ENCODE results near the gene SNAP47. TPM values are rescaled to one million over a fixed set of nuclear protein-coding genes. Genes with fewer than 3 reads are reported as not detected.

SNAP47 gene
- polyA plus RNA-seq, 1 of the 3 experiments (the other 2 are of a cell fraction): 45.6 TPM

DNA sequence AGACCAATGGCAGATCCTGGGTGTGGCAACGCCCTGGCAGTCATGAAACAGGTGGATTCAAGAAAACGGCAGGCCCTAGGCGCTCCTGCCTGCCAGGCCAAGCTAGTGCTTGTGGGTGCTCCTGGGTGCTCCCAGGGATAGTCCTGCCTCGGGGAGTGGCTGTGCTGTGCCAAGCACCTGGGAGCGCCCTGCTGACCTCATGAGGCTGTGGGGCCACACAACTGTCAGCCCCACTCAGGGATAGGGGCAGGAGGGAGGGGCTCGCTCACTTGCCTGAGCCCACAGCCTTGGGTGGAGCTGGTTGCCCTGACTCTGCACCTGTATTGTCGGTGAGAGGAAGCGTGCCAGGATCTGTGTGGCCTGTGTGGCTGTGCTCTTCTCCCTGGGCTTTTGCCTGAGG lies 9.4 kb downstream of the SNAP47 start (continued):
- TF ChIP-seq GATA2 (CRISPR knock-in tag; IDR thresholded peaks at IDR 0.05) (no peak), GABPA (IDR thresholded peaks at IDR 0.05; ENCODE audit: low read depth) (no peak)

DNA sequence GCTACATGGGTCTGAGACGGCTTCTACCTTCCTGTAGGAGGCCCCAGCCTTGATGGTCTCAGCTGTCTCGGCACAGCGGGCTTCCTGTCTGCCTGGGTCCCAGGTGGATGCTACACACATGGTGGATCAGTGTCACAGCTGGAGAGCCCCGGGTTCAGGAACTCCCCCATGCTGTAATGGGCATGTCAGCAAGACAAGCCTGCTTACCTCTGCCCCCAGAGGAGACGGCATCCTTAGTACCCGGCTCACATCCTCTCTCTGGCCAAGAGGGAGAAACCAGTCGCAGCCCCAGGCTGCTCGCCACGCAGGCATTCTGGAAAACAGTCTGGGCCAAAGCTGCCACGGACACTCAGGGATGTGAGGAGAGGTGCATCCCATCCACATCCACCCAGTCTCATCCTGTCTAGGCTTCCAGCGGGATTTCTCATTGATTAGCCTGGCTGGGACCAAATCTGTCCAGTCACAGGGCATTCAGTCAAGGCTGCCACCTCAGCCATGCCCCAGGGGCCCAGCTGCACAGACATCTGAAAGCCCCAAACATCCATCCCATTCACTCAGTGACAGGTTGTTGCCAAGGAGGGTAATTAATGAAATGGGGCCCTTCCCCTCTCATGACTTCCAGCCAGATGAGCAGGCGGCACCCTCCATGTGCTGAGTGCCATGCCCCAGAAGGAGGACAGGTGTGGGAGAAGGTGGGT lies 10.5 kb downstream of the SNAP47 start:
- Histone ChIP-seq H3K4me1 (ENCODE audit: control insufficient read depth in 1 of 2, insufficient read depth in 2 of 2, low read depth in 1 of 2, low read length in 1 of 2) (no peaks in the 10 kb centered on the region; a peak in 1 of 4 replicates), H3K4me2 (no peak overlapping the region), H4K20me1 (ENCODE audit: insufficient read depth) (peaks cover 53% of the 10 kb centered on the region), H3K27me3 (ENCODE audit: insufficient read depth) (no peaks in the 10 kb centered on the region), H3K36me3 (replicated peaks in 1 of 2; ENCODE audit: control insufficient read depth in 1 of 2, insufficient read depth in 2 of 2, low read length in 1 of 2) (peaks cover 6 to 32% of the 10 kb centered on the region in 2 experiments), H3K9me2 (no peaks in the 10 kb centered on the region), H3K9me3 (no peaks in the 10 kb centered on the region), H2AFZ (ENCODE audit: low read depth) (no peak overlapping the region), H3F3A (replicated peaks; ENCODE audit: insufficient read depth) (no peaks in the 10 kb centered on the region), H3K79me2 (ENCODE audit: insufficient read depth) (peaks cover 44% of the 10 kb centered on the region), H3K4me3 (ENCODE audit: low read depth in 2 of 2, low read length in 1 of 2) (no peak overlapping the region), H3K9ac (no peak overlapping the region), H3K27ac (ENCODE audit: low read depth in 2 of 2, low read length in 1 of 2) (no peak overlapping the region)
- TF ChIP-seq NRF1 (IDR thresholded peaks at IDR 0.05; ENCODE audit: low read depth, low read length): no peak
- TF ChIP-seq GABPA (IDR thresholded peaks at IDR 0.05; ENCODE audit: low read depth): no peak
- no peak for TF ChIP-seq TEAD4 (IDR thresholded peaks at IDR 0.05; ENCODE audit: borderline replicate concordance, insufficient read depth)
- no peak for TF ChIP-seq SMC3 (IDR thresholded peaks at IDR 0.05; ENCODE audit: low read depth, low read length)
- no peak for TF ChIP-seq PBX3 (IDR thresholded peaks at IDR 0.05)
- no peak for TF ChIP-seq SIN3A (IDR thresholded peaks at IDR 0.05; ENCODE audit: borderline replicate concordance, low read depth, low read length)
- TF ChIP-seq, protein P1, sequence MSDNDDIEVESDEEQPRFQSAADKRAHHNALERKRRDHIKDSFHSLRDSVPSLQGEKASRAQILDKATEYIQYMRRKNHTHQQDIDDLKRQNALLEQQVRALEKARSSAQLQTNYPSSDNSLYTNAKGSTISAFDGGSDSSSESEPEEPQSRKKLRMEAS (IDR thresholded peaks at IDR 0.05; ENCODE audit: low read depth): no peak
- TF ChIP-seq GATA2 (CRISPR knock-in tag; IDR thresholded peaks at IDR 0.05): no peak
- TF ChIP-seq TAF1 (IDR thresholded peaks at IDR 0.05; ENCODE audit: borderline replicate concordance, low read depth, low read length): no peak
- TF ChIP-seq FOSL2 (IDR thresholded peaks at IDR 0.05; ENCODE audit: borderline replicate concordance, low read depth): no peak
- TF ChIP-seq RFX5 (IDR thresholded peaks at IDR 0.05; ENCODE audit: low read length): no peak
- no peak for TF ChIP-seq MEF2A (IDR thresholded peaks at IDR 0.05; ENCODE audit: borderline replicate concordance, low read depth)
- no peak for TF ChIP-seq RAD21 (IDR thresholded peaks at IDR 0.05; ENCODE audit: low read length)
- TF ChIP-seq IRF3 (IDR thresholded peaks at IDR 0.05; ENCODE audit: low read depth, low read length): no peak
- no peak for TF ChIP-seq CHD2 (IDR thresholded peaks at IDR 0.05; ENCODE audit: low read length, partially characterized antibody)
- no peak for TF ChIP-seq NFIC (IDR thresholded peaks at IDR 0.05; ENCODE audit: borderline replicate concordance)
- CTCF ChIA-PET: interaction anchor here (2.5 kb wide), 1 partner anchor 17 kb away, joined by 9 read pairs; no protein-coding TSS in a partner anchor
- POLR2A ChIA-PET: no interaction called here
- 93% methylated on average over 8 of the region's 12 CpGs for WGBS (ENCODE audit: low lambda C conversion rate)
- DNase-seq: no peak
